SK-N-SH (cell line): Measurements from ENCODE around the gene TTC38. TPM values are rescaled to one million over a fixed set of nuclear protein-coding genes. Genes with fewer than 3 reads are reported as not detected.

Source experiments
- CTCF ChIA-PET: fragments of 300-600, 350-600 bp; formaldehyde crosslinking; extraction: SDS; loops from one replicate; lab custom pipeline; 2021; lab: Yijun Ruan, JAX
- POLR2A ChIA-PET: fragments of 350-600 bp; sonication (Branson Sonifier 250); formaldehyde crosslinking; extraction: SDS; loops from one replicate; lab custom pipeline; 2020; ENCODE audit warnings: antibody characterized with exemption, inconsistent platforms; lab: Yijun Ruan, JAX
- DNase-seq: peaks from one replicate; pipeline ENCODE4 v3.0.0; 2012
- H2AFZ ChIP-seq: fragments of 200-600 bp; sonication (generic); 2 replicates; pipeline ENCODE4 v1.8.1; 2016; ENCODE audit warnings: antibody characterized with exemption, mild to moderate bottlenecking, low read depth
- H3F3A ChIP-seq: fragments of 200-600 bp; sonication (generic); replicated peaks from 2 replicates; pipeline ENCODE3; 2016; ENCODE audit warnings: antibody characterized with exemption, mild to moderate bottlenecking; ENCODE audit not compliant: insufficient read depth
- H3K27ac ChIP-seq, 2 experiments: fragments of 200-500 bp in 1 of 2; fragments of 200-600 bp in 1 of 2; sonication (Bioruptor generic) in 1 of 2; sonication (generic), shearing (Covaris generic) in 1 of 2; 2 replicates each; pipeline versions ENCODE4 v1.5.1 to v1.6.1; 2014 to 2016; ENCODE audit warnings: low read depth in 2 of 2, inconsistent platforms in 1 of 2, low read length in 1 of 2, mild to moderate bottlenecking in 1 of 2, mixed read lengths in 1 of 2
- H3K27me3 ChIP-seq: fragments of 200-600 bp; sonication (generic), shearing (Covaris generic); 2 replicates; pipeline ENCODE4 v1.6.1; 2016; ENCODE audit warnings: mixed run types; ENCODE audit not compliant: insufficient read depth
- H3K36me3 ChIP-seq, 2 experiments: fragments of 200-500 bp in 1 of 2; fragments of 200-600 bp in 1 of 2; sonication (Bioruptor generic) in 1 of 2; sonication (generic) in 1 of 2; replicated peaks in 1 of 2; 2 replicates each; pipeline versions ENCODE3 to v1.5.1; 2014 to 2016; ENCODE audit warnings: low read length in 1 of 2, mild to moderate bottlenecking in 1 of 2; ENCODE audit not compliant: insufficient read depth in 2 of 2, control insufficient read depth in 1 of 2
- H3K4me1 ChIP-seq, 2 experiments: fragments of 200-500 bp in 1 of 2; fragments of 200-600 bp in 1 of 2; sonication (Bioruptor generic) in 1 of 2; sonication (generic), shearing (Covaris generic) in 1 of 2; 2 replicates each; pipeline versions ENCODE4 v1.5.1 to v1.6.1; 2014 to 2016; ENCODE audit warnings: low read depth in 1 of 2, low read length in 1 of 2, mixed run types in 1 of 2; ENCODE audit not compliant: insufficient read depth in 2 of 2, control insufficient read depth in 1 of 2
- H3K4me2 ChIP-seq: fragments of 200-600 bp; sonication (generic), shearing (Covaris generic); 2 replicates; pipeline ENCODE4 v1.6.1; 2017; ENCODE audit warnings: mixed run types
- H3K4me3 ChIP-seq, 2 experiments: fragments of 200-500 bp in 1 of 2; fragments of 200-600 bp in 1 of 2; sonication (Bioruptor generic) in 1 of 2; sonication (generic), shearing (Covaris generic) in 1 of 2; 2 replicates each; pipeline versions ENCODE4 v1.5.1 to v1.8.1; 2014 to 2016; ENCODE audit warnings: low read depth in 2 of 2, inconsistent platforms in 1 of 2, low read length in 1 of 2, mild to moderate bottlenecking in 1 of 2, mixed read lengths in 1 of 2, moderate library complexity in 1 of 2
- H3K79me2 ChIP-seq: fragments of 200-600 bp; sonication (generic); 2 replicates; pipeline ENCODE4 v1.8.1; 2017; ENCODE audit warnings: mild to moderate bottlenecking; ENCODE audit not compliant: insufficient read depth
- H3K9ac ChIP-seq: fragments of 200-600 bp; sonication (generic); 2 replicates; pipeline ENCODE4 v1.6.1; 2017; ENCODE audit warnings: mixed run types
- H3K9me2 ChIP-seq: fragments of 200-600 bp; sonication (generic); 2 replicates; pipeline ENCODE4 v1.6.1; 2017; ENCODE audit warnings: mixed run types
- H3K9me3 ChIP-seq: fragments of 200-600 bp; sonication (generic); 2 replicates; pipeline ENCODE4 v1.6.1; 2017; ENCODE audit warnings: mixed run types, mild to moderate bottlenecking, moderate library complexity
- H4K20me1 ChIP-seq: fragments of 200-600 bp; sonication (generic); 2 replicates; pipeline ENCODE4 v1.6.1; 2017; ENCODE audit warnings: mild to moderate bottlenecking, mixed run types; ENCODE audit not compliant: insufficient read depth
- FOSL2 ChIP-seq: IDR thresholded peaks from 2 replicates; pipeline ENCODE4 v1.4.0; 2012; ENCODE audit warnings: low read depth, mild to moderate bottlenecking, moderate library complexity, borderline replicate concordance
- GATA2 ChIP-seq: sonication (generic); formaldehyde crosslinking; IDR thresholded peaks from 2 replicates; pipeline ENCODE4 v1.5.0; 2020; ENCODE audit warnings: mild to moderate bottlenecking, missing genetic modification reagents
- IRF3 ChIP-seq: fragments of 150-350 bp; IDR thresholded peaks from 2 replicates; pipeline ENCODE4 v1.6.1; 2016; ENCODE audit warnings: mild to moderate bottlenecking, low read depth, low read length
- MEF2A ChIP-seq: IDR thresholded peaks from 2 replicates; pipeline ENCODE4 v1.4.0; 2012; ENCODE audit warnings: low read depth, borderline replicate concordance
- POLR2AphosphoS5 ChIP-seq: IDR thresholded peaks from 2 replicates; pipeline ENCODE4 v1.6.1; 2012; ENCODE audit warnings: low read depth, low read length
- RCOR1 ChIP-seq: fragments of 150-350 bp; IDR thresholded peaks from 2 replicates; pipeline ENCODE4 v1.6.1; 2017; ENCODE audit warnings: antibody characterized with exemption, low read length
- TCF12 ChIP-seq: IDR thresholded peaks from 2 replicates; pipeline ENCODE4 v1.4.0; 2012
- USF2 ChIP-seq: fragments of 150-350 bp; IDR thresholded peaks from 2 replicates; pipeline ENCODE4 v1.6.1; 2017; ENCODE audit warnings: antibody characterized with exemption, low read length, low read depth, borderline replicate concordance
- WGBS: methylation state at CpG from one replicate; pipeline ENCODE4 v1.1.6; 2017; ENCODE audit warnings: low lambda C conversion rate; 5-methylcytosine and 5-hydroxymethylcytosine counted together
- polyA plus RNA-seq, 3 experiments: library from polyadenylated mRNA; depleted of rRNA; stranded (reverse); fragments of >200 nt; gene quantifications; 2 replicates each; pipeline ENCODE4 v1.2.3, GENCODE V29; 2012
- TF ChIP-seq, protein P1 (sequence below): IDR thresholded peaks from 2 replicates; pipeline ENCODE4 v1.6.1; 2012; ENCODE audit warnings: mild to moderate bottlenecking, low read depth, low read length, moderate library complexity
- TF ChIP-seq, protein P2 (sequence below): fragments of 200-600 bp; sonication (generic); IDR thresholded peaks from 2 replicates; pipeline ENCODE4 v1.6.1; 2017; ENCODE audit warnings: antibody characterized with exemption, mild to moderate bottlenecking, moderate library complexity

Gene TTC38
- polyA plus RNA-seq, 1 of the 3 experiments (the other 2 are of a cell fraction), result 24.0 TPM

- CTCF ChIA-PET, result interaction anchor here (0.8 to 1.4 kb wide), 3 partner anchors 199 to 326 kb away, joined by 3 to 5 read pairs (median 4); no protein-coding TSS in a partner anchor
Measured at GRCh38 chr22:46320716-46321386, 53.0 kb downstream of the TTC38 start.

GRCh38 chr22:46322711-46323110 lies 54.9 kb downstream of the TTC38 start:
- no peaks in the 10 kb centered on the region for H3K27me3 ChIP-seq
- WGBS, result 92% methylated on average over 8 of the region's 15 CpGs
- H3K27ac ChIP-seq, result no peak overlapping the region
- H3K9me3 ChIP-seq, result no peaks in the 10 kb centered on the region
- peaks cover 37% of the 10 kb centered on the region for H3K79me2 ChIP-seq
- no peak for DNase-seq
- CTCF ChIA-PET, result no interaction called here
- no peak overlapping the region for H3K4me3 ChIP-seq
- no peaks in the 10 kb centered on the region for H3K9me2 ChIP-seq
- POLR2A ChIA-PET, result no interaction called here
- no peaks in the 10 kb centered on the region for H3F3A ChIP-seq
- peaks cover 10 to 21% of the 10 kb centered on the region in 2 experiments for H3K36me3 ChIP-seq
- no peak overlapping the region for H3K9ac ChIP-seq
- H3K4me1 ChIP-seq, result no peaks in the 10 kb centered on the region
- no peaks in the 10 kb centered on the region for H4K20me1 ChIP-seq
- H2AFZ ChIP-seq, result no peak overlapping the region
- no peak overlapping the region for H3K4me2 ChIP-seq
- TF ChIP-seq TCF12, result no peak
- TF ChIP-seq USF2, result no peak
- TF ChIP-seq, protein P1, sequence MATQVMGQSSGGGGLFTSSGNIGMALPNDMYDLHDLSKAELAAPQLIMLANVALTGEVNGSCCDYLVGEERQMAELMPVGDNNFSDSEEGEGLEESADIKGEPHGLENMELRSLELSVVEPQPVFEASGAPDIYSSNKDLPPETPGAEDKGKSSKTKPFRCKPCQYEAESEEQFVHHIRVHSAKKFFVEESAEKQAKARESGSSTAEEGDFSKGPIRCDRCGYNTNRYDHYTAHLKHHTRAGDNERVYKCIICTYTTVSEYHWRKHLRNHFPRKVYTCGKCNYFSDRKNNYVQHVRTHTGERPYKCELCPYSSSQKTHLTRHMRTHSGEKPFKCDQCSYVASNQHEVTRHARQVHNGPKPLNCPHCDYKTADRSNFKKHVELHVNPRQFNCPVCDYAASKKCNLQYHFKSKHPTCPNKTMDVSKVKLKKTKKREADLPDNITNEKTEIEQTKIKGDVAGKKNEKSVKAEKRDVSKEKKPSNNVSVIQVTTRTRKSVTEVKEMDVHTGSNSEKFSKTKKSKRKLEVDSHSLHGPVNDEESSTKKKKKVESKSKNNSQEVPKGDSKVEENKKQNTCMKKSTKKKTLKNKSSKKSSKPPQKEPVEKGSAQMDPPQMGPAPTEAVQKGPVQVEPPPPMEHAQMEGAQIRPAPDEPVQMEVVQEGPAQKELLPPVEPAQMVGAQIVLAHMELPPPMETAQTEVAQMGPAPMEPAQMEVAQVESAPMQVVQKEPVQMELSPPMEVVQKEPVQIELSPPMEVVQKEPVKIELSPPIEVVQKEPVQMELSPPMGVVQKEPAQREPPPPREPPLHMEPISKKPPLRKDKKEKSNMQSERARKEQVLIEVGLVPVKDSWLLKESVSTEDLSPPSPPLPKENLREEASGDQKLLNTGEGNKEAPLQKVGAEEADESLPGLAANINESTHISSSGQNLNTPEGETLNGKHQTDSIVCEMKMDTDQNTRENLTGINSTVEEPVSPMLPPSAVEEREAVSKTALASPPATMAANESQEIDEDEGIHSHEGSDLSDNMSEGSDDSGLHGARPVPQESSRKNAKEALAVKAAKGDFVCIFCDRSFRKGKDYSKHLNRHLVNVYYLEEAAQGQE, result no peak
- no peak for TF ChIP-seq FOSL2
- TF ChIP-seq GATA2 (CRISPR knock-in tag), result no peak
- no peak for TF ChIP-seq POLR2AphosphoS5
- TF ChIP-seq, protein P2, sequence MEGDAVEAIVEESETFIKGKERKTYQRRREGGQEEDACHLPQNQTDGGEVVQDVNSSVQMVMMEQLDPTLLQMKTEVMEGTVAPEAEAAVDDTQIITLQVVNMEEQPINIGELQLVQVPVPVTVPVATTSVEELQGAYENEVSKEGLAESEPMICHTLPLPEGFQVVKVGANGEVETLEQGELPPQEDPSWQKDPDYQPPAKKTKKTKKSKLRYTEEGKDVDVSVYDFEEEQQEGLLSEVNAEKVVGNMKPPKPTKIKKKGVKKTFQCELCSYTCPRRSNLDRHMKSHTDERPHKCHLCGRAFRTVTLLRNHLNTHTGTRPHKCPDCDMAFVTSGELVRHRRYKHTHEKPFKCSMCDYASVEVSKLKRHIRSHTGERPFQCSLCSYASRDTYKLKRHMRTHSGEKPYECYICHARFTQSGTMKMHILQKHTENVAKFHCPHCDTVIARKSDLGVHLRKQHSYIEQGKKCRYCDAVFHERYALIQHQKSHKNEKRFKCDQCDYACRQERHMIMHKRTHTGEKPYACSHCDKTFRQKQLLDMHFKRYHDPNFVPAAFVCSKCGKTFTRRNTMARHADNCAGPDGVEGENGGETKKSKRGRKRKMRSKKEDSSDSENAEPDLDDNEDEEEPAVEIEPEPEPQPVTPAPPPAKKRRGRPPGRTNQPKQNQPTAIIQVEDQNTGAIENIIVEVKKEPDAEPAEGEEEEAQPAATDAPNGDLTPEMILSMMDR, result no peak

More at GRCh38 chr22:46320716-46321386, 53.0 kb downstream of the TTC38 start:
- Histone ChIP-seq H3K9ac (no peak overlapping the region), H3K9me3 (no peaks in the 10 kb centered on the region), H3K36me3 (peaks cover 5 to 18% of the 10 kb centered on the region in 2 experiments), H3K4me3 (no peak overlapping the region), H4K20me1 (no peaks in the 10 kb centered on the region), H2AFZ (no peak overlapping the region), H3K4me2 (no peak overlapping the region), H3F3A (no peaks in the 10 kb centered on the region), H3K79me2 (peaks cover 49% of the 10 kb centered on the region), H3K27me3 (no peaks in the 10 kb centered on the region), H3K9me2 (no peaks in the 10 kb centered on the region), H3K27ac (no peak overlapping the region), H3K4me1 (no peaks in the 10 kb centered on the region)
- POLR2A ChIA-PET, result interaction anchor here (0.6 kb wide), 1 partner anchor 177 kb away, joined by 3 read pairs; no protein-coding TSS in a partner anchor
- TF ChIP-seq FOSL2, result no peak
- TF ChIP-seq MEF2A, result no peak
- TF ChIP-seq IRF3, result no peak
- no peak for TF ChIP-seq RCOR1
- DNase-seq, result no peak
- 95% methylated on average over 17 of the region's 20 CpGs for WGBS
